ENCODE measurements around the gene FASLG.

GRCh38 chr1:172682812-172683211, 23.9 kb downstream of the FASLG start:
- TF ChIP-seq CTCF (IDR thresholded peaks at IDR 0.05; ENCODE audit: low read length), result no peak
- no peak for TF ChIP-seq EZH2 (IDR thresholded peaks at IDR 0.05; ENCODE audit: borderline replicate concordance, low read length)
